HUES48 (cell line): ENCODE results near the gene DIAPH3.

ENCODE experiments used
- H3K27ac ChIP-seq: one replicate; pipeline ENCODE4 v1.7.0; 2013; ENCODE audit warnings: low read depth, low read length, inconsistent platforms
- H3K27me3 ChIP-seq: 2 replicates; pipeline ENCODE4 v1.6.1; 2013; ENCODE audit warnings: mild to moderate bottlenecking, low read length; ENCODE audit not compliant: control insufficient read depth, insufficient read depth
- H3K36me3 ChIP-seq: 2 replicates; pipeline ENCODE4 v1.6.1; 2013; ENCODE audit warnings: low read length; ENCODE audit not compliant: control insufficient read depth, insufficient read depth
- H3K4me1 ChIP-seq: 2 replicates; pipeline ENCODE4 v1.6.1; 2013; ENCODE audit warnings: mild to moderate bottlenecking, low read length; ENCODE audit not compliant: control insufficient read depth, insufficient read depth
- H3K4me3 ChIP-seq: 2 replicates; pipeline ENCODE4 v1.5.1; 2013; ENCODE audit warnings: mild to moderate bottlenecking, low read depth, low read length
- H3K9ac ChIP-seq: 2 replicates; pipeline ENCODE4 v1.6.1; 2013; ENCODE audit warnings: mild to moderate bottlenecking, low read depth, low read length, moderate library complexity
- H3K9me3 ChIP-seq: 2 replicates; pipeline ENCODE4 v1.6.1; 2013; ENCODE audit warnings: low read length; ENCODE audit not compliant: control insufficient read depth, insufficient read depth

DIAPH3 gene

DNA sequence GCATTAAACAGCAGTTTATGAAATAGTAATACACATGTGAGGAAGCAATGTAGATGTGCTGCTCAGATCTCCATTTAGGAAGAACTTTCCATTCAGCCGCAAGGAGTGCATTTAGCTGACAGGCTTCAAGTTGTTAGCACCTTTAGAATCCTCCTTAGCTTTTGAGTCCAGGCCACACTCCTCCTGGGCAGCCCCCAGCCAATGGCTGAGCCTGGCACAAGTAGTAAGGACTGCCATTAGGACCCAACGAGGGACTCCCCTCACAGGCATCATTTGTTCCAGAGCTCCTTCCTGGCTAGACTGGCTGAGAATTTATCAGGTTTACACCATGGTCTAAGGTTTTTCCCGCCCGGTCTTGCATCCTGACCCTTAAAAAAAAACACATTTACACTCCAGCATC, 201.4 kb downstream of the DIAPH3 start:
- H3K9me3 ChIP-seq, result no peaks in the 10 kb centered on the region
- H3K36me3 ChIP-seq, result peaks cover 5% of the 10 kb centered on the region
- no peak overlapping the region for H3K4me3 ChIP-seq
- H3K4me1 ChIP-seq, result peaks cover 7% of the 10 kb centered on the region; the same call in 1 of the 2 replicates
- no peaks in the 10 kb centered on the region for H3K27me3 ChIP-seq
- H3K9ac ChIP-seq, result no peak overlapping the region
- H3K27ac ChIP-seq, result no peak overlapping the region

- H3K9ac ChIP-seq, result no peak overlapping the region
- peaks cover 7% of the 10 kb centered on the region; the same call in 1 of the 2 replicates for H3K36me3 ChIP-seq
- H3K27ac ChIP-seq, result no peak overlapping the region
These were observed 203.0 kb downstream of the DIAPH3 start for GRCh38 chr13:59960683-59961082.

GRCh38 chr13:59957438-59957837, 206.3 kb downstream of the DIAPH3 start:
- H3K4me1 ChIP-seq, result no peaks in the 10 kb centered on the region
- H3K9me3 ChIP-seq, result no peaks in the 10 kb centered on the region
- no peak overlapping the region for H3K27ac ChIP-seq
- no peaks in the 10 kb centered on the region for H3K27me3 ChIP-seq
- no peak overlapping the region for H3K9ac ChIP-seq
- no peak overlapping the region for H3K4me3 ChIP-seq
- H3K36me3 ChIP-seq, result peaks cover 7% of the 10 kb centered on the region; the same call in 1 of the 2 replicates

More at GRCh38 chr13:59960683-59961082, 203.0 kb downstream of the DIAPH3 start:
- Histone ChIP-seq H3K27me3 (no peaks in the 10 kb centered on the region), H3K9me3 (no peaks in the 10 kb centered on the region), H3K4me3 (no peak overlapping the region), H3K4me1 (no peaks in the 10 kb centered on the region)

GRCh38 chr13:59954601-59955000, 209.1 kb downstream of the DIAPH3 start:
- Histone ChIP-seq H3K27me3 (no peaks in the 10 kb centered on the region), H3K36me3 (peaks cover 7% of the 10 kb centered on the region; the same call in 1 of the 2 replicates), H3K9ac (no peak overlapping the region), H3K9me3 (no peaks in the 10 kb centered on the region), H3K27ac (no peak overlapping the region), H3K4me1 (no peaks in the 10 kb centered on the region), H3K4me3 (no peak overlapping the region)

- Histone ChIP-seq H3K9ac (no peak overlapping the region), H3K36me3 (0 out of 2 replicates have a peak, but pooled peaks cover under 1% of the 10 kb centered on the region), H3K27ac (no peak overlapping the region), H3K9me3 (no peaks in the 10 kb centered on the region), H3K27me3 (no peaks in the 10 kb centered on the region), H3K4me1 (0 out of 2 replicates have a peak, but pooled peaks cover 5% of the 10 kb centered on the region), H3K4me3 (no peak overlapping the region)
These were observed 212.7 kb downstream of the DIAPH3 start for GRCh38 chr13:59951011-59951410.

GRCh38 chr13:59950266-59950665, 213.5 kb downstream of the DIAPH3 start:
- Histone ChIP-seq H3K9ac (no peak overlapping the region), H3K4me3 (no peak overlapping the region), H3K36me3 (no peaks in the 10 kb centered on the region), H3K9me3 (no peaks in the 10 kb centered on the region), H3K27me3 (no peaks in the 10 kb centered on the region), H3K27ac (no peak overlapping the region), H3K4me1 (0 out of 2 replicates have a peak, but pooled peaks cover 5% of the 10 kb centered on the region)

DNA sequence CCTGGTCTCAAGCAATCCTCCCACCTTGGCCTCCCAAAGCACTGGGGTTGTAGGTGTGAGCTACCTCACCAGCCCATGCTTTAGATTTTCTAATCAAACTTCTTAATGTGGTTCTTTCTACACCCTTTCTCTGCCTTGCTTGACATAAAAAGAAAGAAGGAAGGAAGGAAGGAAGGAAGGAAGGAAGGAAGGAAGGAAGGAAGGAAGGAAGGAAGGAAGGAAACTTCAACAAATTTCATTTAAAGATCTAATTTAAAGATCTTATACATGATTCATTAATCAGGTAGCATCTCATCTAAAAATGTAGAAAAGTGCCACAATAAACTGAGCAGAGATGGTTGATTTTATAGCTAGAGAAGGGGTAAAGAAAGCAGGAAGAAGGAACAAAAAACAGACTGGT, 215.0 kb downstream of the DIAPH3 start:
- Histone ChIP-seq H3K9me3 (no peaks in the 10 kb centered on the region), H3K27me3 (no peaks in the 10 kb centered on the region), H3K9ac (no peak overlapping the region), H3K4me3 (no peak overlapping the region), H3K4me1 (0 out of 2 replicates have a peak, but pooled peaks cover 5% of the 10 kb centered on the region), H3K36me3 (no peaks in the 10 kb centered on the region), H3K27ac (no peak overlapping the region)

- Histone ChIP-seq H3K4me1 (0 out of 2 replicates have a peak, but pooled peaks cover 5% of the 10 kb centered on the region), H3K4me3 (no peak overlapping the region), H3K36me3 (no peaks in the 10 kb centered on the region), H3K27me3 (no peaks in the 10 kb centered on the region), H3K9ac (no peak overlapping the region), H3K27ac (no peak overlapping the region), H3K9me3 (no peaks in the 10 kb centered on the region)
These were observed 216.8 kb downstream of the DIAPH3 start for GRCh38 chr13:59946944-59947343.

DNA sequence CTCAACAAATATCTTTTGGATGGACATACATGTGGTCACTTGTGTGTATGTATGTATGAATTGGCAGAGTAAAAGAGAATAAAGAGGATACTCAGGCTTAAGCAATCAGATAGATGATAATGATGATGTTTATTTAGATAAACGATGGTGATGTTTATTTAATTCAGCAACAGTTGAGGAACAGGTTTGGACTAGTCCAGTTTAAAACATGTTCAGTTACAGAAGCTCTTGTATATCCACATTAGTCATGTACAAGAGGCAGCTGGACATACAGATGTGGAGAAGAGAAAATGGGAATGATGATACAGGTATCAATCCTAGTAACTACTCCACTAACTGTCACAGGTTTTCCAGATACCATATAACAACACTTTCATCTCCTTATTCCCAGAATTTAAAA, 232.1 kb downstream of the DIAPH3 start:
- Histone ChIP-seq H3K36me3 (no peaks in the 10 kb centered on the region), H3K4me3 (no peak overlapping the region), H3K4me1 (no peaks in the 10 kb centered on the region), H3K9me3 (no peaks in the 10 kb centered on the region), H3K9ac (no peak overlapping the region), H3K27ac (no peak overlapping the region), H3K27me3 (no peaks in the 10 kb centered on the region)

DNA sequence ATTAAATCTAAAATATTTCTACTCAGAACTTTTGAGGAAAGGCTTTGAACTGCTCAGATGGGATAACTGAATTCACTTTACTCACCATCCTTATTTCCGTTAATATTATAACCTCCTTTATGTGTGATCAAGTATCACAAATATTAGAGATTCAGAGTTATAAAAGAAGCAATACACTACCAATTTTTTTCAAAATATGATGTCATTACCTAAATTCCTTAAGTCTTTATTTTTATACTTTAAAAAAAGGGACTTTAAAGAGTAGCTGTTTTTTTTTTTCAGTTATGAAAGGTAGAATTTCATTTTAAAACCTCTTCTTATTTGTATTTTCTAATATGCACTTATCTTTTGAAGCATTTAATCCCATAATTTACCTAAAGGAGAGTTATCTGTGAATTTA, 239.5 kb downstream of the DIAPH3 start:
- peaks cover 10% of the 10 kb centered on the region; the same call in 1 of the 2 replicates for H3K36me3 ChIP-seq
- no peaks in the 10 kb centered on the region for H3K4me1 ChIP-seq
- H3K4me3 ChIP-seq, result no peak overlapping the region
- no peaks in the 10 kb centered on the region for H3K27me3 ChIP-seq
- H3K27ac ChIP-seq, result no peak overlapping the region
- no peaks in the 10 kb centered on the region for H3K9me3 ChIP-seq
- no peak overlapping the region for H3K9ac ChIP-seq

- Histone ChIP-seq H3K27ac (no peak overlapping the region), H3K27me3 (no peaks in the 10 kb centered on the region), H3K9ac (no peak overlapping the region), H3K4me3 (no peak overlapping the region), H3K9me3 (no peaks in the 10 kb centered on the region), H3K36me3 (peaks cover 10% of the 10 kb centered on the region; the same call in 1 of the 2 replicates), H3K4me1 (no peaks in the 10 kb centered on the region)
These were observed 248.5 kb downstream of the DIAPH3 start for GRCh38 chr13:59915252-59915651.
